B cell (primary cell): Measurements from ENCODE around the gene LECT2.

ENCODE experiments used
- EZH2 ChIP-seq: IDR thresholded peaks from 2 replicates; pipeline ENCODE4 v1.6.1; 2012; ENCODE audit warnings: borderline replicate concordance, low read depth, mild to moderate bottlenecking, moderate library complexity, low read length; ENCODE audit not compliant: insufficient read depth, poor library complexity, severe bottlenecking
- TF ChIP-seq, protein P1 (sequence below): fragments of 200-600 bp; IDR thresholded peaks from one replicate; pipeline ENCODE4 v1.8.0; 2022; ENCODE audit warnings: antibody characterized with exemption, mild to moderate bottlenecking

- TF ChIP-seq, protein P1, sequence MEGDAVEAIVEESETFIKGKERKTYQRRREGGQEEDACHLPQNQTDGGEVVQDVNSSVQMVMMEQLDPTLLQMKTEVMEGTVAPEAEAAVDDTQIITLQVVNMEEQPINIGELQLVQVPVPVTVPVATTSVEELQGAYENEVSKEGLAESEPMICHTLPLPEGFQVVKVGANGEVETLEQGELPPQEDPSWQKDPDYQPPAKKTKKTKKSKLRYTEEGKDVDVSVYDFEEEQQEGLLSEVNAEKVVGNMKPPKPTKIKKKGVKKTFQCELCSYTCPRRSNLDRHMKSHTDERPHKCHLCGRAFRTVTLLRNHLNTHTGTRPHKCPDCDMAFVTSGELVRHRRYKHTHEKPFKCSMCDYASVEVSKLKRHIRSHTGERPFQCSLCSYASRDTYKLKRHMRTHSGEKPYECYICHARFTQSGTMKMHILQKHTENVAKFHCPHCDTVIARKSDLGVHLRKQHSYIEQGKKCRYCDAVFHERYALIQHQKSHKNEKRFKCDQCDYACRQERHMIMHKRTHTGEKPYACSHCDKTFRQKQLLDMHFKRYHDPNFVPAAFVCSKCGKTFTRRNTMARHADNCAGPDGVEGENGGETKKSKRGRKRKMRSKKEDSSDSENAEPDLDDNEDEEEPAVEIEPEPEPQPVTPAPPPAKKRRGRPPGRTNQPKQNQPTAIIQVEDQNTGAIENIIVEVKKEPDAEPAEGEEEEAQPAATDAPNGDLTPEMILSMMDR = no peak
- no peak for TF ChIP-seq EZH2
These were observed 49.7 kb upstream of the LECT2 start for GRCh38 chr5:136004436-136004835.
